HL-60 (cell line): ENCODE results near the gene FSTL4.

Experiments used
- DNase-seq, 2 experiments: peaks; one replicate each; pipeline ENCODE4 v3.0.0-alpha.2; 2010 to 2020; ENCODE audit warnings: low read depth in 1 of 2, low spot score in 1 of 2
- H3K27ac ChIP-seq: fragments of 250-450 bp; sonication (Bioruptor Pico); replicated peaks from 2 replicates; pipeline ENCODE4 v1.5.1; 2020; ENCODE audit warnings: mild to moderate bottlenecking, moderate library complexity
- H3K27me3 ChIP-seq: fragments of 250-450 bp; sonication (Bioruptor Pico); 2 replicates; pipeline ENCODE4 v1.5.1; 2021; ENCODE audit warnings: mild to moderate bottlenecking, moderate library complexity; ENCODE audit not compliant: insufficient read depth, poor library complexity, severe bottlenecking
- H3K4me3 ChIP-seq: replicated peaks from 2 replicates; pipeline ENCODE4 v1.5.1; 2011; ENCODE audit warnings: mild to moderate bottlenecking, control low read depth, low read length; ENCODE audit not compliant: insufficient read depth
- GABPA ChIP-seq: IDR thresholded peaks from 2 replicates; pipeline ENCODE4 v1.6.1; 2012; ENCODE audit warnings: low read depth
- POLR2AphosphoS5 ChIP-seq: IDR thresholded peaks from 2 replicates; pipeline ENCODE4 v1.6.1; 2012; ENCODE audit warnings: low read depth
- SPI1 ChIP-seq: IDR thresholded peaks from 2 replicates; pipeline ENCODE4 v1.6.1; 2012; ENCODE audit warnings: low read depth, mild to moderate bottlenecking, borderline replicate concordance
- TF ChIP-seq, protein P1 (sequence below): IDR thresholded peaks from one replicate; pipeline ENCODE4 v1.5.1; 2011; ENCODE audit warnings: low read length, control low read depth, inconsistent platforms; ENCODE audit not compliant: insufficient read depth
- TF ChIP-seq, protein P2 (sequence below): IDR thresholded peaks from 2 replicates; pipeline ENCODE4 v1.6.1; 2012; ENCODE audit warnings: low read depth; ENCODE audit not compliant: insufficient replicate concordance

Gene FSTL4

GRCh38 chr5:133599600-133599999, 12.7 kb downstream of the FSTL4 start:
- no peaks in the 10 kb centered on the region for H3K27me3 ChIP-seq
- no peak for DNase-seq
- TF ChIP-seq POLR2AphosphoS5 (no peak), GABPA (no peak), SPI1 (no peak)
- TF ChIP-seq, protein P1, sequence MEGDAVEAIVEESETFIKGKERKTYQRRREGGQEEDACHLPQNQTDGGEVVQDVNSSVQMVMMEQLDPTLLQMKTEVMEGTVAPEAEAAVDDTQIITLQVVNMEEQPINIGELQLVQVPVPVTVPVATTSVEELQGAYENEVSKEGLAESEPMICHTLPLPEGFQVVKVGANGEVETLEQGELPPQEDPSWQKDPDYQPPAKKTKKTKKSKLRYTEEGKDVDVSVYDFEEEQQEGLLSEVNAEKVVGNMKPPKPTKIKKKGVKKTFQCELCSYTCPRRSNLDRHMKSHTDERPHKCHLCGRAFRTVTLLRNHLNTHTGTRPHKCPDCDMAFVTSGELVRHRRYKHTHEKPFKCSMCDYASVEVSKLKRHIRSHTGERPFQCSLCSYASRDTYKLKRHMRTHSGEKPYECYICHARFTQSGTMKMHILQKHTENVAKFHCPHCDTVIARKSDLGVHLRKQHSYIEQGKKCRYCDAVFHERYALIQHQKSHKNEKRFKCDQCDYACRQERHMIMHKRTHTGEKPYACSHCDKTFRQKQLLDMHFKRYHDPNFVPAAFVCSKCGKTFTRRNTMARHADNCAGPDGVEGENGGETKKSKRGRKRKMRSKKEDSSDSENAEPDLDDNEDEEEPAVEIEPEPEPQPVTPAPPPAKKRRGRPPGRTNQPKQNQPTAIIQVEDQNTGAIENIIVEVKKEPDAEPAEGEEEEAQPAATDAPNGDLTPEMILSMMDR, result no peak
- TF ChIP-seq, protein P2, sequence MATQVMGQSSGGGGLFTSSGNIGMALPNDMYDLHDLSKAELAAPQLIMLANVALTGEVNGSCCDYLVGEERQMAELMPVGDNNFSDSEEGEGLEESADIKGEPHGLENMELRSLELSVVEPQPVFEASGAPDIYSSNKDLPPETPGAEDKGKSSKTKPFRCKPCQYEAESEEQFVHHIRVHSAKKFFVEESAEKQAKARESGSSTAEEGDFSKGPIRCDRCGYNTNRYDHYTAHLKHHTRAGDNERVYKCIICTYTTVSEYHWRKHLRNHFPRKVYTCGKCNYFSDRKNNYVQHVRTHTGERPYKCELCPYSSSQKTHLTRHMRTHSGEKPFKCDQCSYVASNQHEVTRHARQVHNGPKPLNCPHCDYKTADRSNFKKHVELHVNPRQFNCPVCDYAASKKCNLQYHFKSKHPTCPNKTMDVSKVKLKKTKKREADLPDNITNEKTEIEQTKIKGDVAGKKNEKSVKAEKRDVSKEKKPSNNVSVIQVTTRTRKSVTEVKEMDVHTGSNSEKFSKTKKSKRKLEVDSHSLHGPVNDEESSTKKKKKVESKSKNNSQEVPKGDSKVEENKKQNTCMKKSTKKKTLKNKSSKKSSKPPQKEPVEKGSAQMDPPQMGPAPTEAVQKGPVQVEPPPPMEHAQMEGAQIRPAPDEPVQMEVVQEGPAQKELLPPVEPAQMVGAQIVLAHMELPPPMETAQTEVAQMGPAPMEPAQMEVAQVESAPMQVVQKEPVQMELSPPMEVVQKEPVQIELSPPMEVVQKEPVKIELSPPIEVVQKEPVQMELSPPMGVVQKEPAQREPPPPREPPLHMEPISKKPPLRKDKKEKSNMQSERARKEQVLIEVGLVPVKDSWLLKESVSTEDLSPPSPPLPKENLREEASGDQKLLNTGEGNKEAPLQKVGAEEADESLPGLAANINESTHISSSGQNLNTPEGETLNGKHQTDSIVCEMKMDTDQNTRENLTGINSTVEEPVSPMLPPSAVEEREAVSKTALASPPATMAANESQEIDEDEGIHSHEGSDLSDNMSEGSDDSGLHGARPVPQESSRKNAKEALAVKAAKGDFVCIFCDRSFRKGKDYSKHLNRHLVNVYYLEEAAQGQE, result no peak
- no peak overlapping the region for H3K4me3 ChIP-seq
- no peak overlapping the region for H3K27ac ChIP-seq

GRCh38 chr5:133599044-133599443, 13.3 kb downstream of the FSTL4 start:
- DNase-seq, result no peak
- Histone ChIP-seq H3K4me3 (no peak overlapping the region), H3K27me3 (no peaks in the 10 kb centered on the region), H3K27ac (no peak overlapping the region)
- TF ChIP-seq, protein P1, result no peak
- TF ChIP-seq, protein P2, result no peak
- TF ChIP-seq POLR2AphosphoS5 (no peak), SPI1 (no peak), GABPA (no peak)

DNA sequence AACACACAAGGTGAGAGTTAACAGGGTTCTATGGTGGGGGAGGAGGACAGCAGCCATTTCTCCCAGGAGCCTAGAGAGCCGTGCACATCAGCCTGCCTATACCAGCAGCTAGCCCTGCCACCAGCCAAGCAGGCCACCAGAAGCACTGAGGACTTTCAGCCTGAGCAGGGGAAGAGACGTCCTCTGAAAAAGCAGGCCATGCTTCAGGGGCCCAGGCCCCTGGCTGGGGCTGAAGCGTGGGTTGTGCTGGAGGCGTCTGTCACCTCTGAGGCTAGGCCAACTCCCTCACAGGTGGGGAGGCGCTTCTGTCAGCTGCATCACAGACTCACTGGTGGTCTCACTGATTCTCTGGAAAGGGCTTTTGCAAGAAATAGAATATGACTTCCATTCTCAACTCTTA, 16.3 kb downstream of the FSTL4 start:
- TF ChIP-seq GABPA (no peak), POLR2AphosphoS5 (no peak), SPI1 (no peak)
- TF ChIP-seq, protein P2, result no peak
- TF ChIP-seq, protein P1, result no peak
- Histone ChIP-seq H3K4me3 (no peak overlapping the region), H3K27me3 (no peaks in the 10 kb centered on the region), H3K27ac (no peak overlapping the region)
- DNase-seq, result no peak
